ENCODE results near the gene CLP1.
A peak's percentile ranks its signal among the peaks of the same experiment; 100 is the strongest.
"Not testable (repeated sequence)": the region's sequence is repeated elsewhere in the genome, so short reads cannot be mapped to it uniquely, and the experiment has no call there.

CLP1 gene

DNA sequence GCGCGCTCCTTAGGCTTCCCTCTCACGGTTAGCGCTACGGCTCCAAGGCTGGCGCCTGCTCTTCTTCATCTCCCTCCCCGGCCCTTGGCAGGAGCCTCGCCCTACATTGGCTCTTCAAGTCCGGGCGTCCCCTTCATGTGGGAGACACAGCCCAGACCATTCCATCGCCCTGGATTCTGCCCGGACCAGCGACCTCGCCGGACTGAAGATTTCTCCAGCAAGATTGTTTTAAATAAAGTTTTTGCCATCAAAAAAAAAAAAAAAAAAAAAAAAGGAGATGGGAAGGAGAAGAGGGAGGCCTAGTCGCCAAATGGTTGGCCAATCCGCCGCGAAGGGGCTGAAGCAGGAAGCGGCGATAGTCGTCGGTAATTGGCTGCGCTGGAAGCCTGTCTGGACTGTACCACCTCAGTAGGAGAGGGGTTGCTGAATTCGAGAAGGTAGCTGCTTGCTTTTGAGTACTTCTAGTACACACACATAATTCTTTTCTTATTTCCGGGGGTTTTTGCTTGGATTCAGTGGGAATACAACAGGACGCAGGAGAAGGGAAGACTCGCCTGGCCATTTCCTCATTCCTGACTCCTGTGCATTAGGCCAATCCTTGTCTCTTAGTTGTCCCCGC lies 9.7 kb downstream of the CLP1 start:
- peak; percentile 90 for DNase-seq (ENCODE audit: low spot score)

DNA sequence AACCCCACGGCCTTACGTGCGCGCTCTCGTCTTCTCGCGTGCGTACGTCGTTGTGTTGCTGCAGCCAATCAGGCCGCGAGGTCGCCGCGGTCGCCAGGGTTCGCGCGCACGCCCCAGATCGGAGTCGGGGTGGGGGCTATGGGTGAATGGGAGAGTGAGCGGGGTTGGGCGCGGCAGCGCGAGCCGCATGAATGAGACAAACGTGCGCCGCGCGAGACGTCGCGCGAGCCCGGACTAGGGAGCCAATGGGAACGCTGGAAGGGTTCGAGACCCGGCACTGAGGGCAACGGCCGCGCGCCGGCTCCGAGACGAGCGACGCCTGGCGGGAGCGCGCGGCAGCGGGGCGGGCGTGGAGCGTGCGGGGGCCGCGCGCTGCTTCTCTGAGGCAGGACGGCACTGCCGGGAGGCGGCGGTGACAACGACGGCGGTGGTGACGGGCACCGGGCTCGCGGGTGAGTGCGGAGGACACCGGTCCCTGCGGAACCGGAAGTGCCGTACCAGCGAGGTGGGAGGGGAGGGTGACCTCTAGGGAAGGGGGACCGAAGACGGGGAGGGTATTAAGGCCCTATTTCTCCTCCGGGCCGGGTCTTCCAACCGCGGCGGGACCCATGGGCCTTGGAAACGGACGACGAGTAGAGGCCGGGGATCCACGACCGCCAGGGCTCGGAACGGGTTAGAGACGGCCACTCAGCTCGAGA lies 10.3 kb downstream of the CLP1 start, which contains the start of gene ZDHHC5:
TSS of gene ZDHHC5 (plus strand) at position 379 of the 698 bp plus-strand sequence. CDS start 4,977 bp downstream, outside the sequence.
- peak; percentile 97 for DNase-seq (ENCODE audit: low spot score)

GRCh38 chr11:57668434-57668782 lies 10.8 kb downstream of the CLP1 start:
- peak; percentile 74 for DNase-seq (ENCODE audit: low spot score)

DNA sequence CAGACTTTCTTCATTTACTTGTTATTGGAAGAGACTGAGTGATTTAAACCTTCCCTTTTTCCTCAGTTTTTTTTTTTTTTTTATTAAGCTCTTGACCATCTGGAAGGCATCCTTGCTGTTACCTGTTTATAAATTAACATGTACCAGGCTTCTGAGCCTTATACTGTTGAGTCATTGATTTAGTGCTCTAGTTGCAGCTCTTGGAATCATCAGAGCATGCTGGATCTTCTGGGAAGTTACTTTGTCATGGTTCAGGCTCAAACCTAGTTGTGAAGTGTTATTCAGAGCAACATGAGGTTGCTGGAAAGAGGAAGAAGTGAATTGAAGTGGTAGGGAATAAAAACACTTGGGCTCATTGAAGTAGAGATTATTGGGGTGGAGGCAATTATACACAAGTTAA lies 16.7 kb downstream of the CLP1 start:
- DNase-seq (ENCODE audit: low spot score): no peak

DNA sequence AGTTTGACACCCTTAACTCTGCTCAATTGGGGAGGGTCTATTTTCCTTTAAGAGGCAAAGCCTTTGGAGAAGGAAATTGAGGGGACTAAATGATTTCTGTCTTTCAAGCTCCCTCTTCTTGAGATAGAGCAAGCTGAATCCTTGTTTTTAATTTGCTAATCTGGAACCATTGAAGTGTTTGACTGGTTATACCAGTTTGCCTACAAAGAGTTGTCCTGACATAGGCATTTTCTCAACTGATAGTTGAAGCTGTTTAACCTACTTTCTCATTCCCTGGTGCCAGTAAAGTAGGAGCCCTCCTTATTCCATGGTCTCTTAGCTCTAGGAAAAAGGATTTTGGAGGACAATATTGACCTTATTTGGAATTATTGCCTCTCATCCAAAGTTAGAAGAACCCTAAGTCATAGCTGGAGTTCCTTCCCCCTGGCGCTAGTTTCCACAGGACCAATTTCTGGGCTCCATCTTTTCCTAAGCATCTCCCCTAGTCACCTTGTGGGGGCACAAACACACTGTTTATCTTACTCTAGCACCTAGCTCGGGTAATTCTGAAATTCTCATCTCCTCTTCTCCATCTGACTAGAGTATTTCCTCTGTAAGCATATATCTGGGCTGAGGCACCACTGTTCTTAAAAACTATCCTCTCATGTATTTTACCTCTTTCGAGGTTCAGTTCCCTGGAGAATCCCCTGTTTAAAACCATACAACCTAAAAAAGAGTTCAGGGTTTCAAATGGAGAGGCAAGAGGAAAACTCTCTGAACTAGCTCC lies 17.8 kb downstream of the CLP1 start:
- no peak for DNase-seq (ENCODE audit: low spot score)

GRCh38 chr11:57679396-57679795 lies 21.8 kb downstream of the CLP1 start:
- DNase-seq (ENCODE audit: low spot score): no peak

DNA sequence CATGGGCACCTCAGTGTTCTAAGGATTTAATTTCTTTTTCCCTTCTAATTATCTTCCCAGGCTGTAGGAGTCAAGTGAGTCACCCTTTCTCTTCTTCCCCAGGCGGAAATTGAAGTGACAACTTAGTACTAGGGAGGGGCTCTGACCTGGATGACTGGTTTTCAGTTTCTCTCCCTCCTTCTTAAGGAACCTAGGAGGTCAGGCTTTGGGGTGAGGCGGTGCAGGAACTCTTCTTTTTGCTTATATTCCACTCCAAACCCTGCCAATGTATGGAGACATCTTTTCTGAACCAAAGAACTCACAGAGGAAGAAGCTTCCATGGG lies 23.0 kb downstream of the CLP1 start:
- DNase-seq (ENCODE audit: low spot score): no peak

DNA sequence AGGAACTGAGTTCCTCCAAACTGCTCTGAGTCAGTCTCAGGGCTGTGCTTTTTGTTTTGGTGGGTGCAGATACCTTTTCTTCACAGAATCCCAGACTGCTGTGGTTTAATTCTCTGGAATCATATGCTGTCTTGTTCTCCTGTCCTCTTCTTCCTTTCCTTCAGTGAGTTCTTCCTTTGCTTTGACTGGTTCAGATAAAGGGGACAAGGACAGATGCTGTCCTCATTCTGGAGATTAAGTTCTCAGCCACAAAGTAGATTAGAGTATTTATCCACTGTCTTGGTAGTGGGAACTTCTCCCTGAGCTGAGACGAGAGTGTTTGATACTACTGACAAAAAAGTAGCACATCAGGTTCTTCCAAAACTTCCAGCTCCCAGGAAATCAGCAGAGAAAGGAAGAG lies 23.6 kb downstream of the CLP1 start:
- peak; percentile 49 for DNase-seq (ENCODE audit: low spot score)

DNA sequence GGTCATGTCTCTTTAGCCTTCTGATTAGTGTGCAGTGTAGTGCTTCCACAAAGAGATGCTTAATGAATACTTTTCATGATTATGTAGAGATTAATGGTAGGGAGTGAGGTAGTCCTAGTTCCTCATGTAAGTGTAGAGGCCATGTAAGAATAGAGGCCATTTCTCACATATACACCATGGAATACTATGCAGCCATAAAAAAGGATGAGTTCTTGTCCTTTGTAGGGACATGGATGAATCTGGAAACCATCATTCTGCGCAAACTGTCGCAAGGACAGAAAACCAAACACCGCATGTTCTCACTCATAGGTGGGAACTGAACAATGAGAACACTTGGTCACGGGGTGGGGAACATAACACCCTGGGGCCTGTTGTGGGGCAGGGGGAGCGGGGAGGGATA lies 32.9 kb downstream of the CLP1 start:
- not testable (repeated sequence) for DNase-seq (ENCODE audit: low spot score)

GRCh38 chr11:57698843-57699365 lies 41.3 kb downstream of the CLP1 start:
- no peak for DNase-seq (ENCODE audit: low spot score)

DNA sequence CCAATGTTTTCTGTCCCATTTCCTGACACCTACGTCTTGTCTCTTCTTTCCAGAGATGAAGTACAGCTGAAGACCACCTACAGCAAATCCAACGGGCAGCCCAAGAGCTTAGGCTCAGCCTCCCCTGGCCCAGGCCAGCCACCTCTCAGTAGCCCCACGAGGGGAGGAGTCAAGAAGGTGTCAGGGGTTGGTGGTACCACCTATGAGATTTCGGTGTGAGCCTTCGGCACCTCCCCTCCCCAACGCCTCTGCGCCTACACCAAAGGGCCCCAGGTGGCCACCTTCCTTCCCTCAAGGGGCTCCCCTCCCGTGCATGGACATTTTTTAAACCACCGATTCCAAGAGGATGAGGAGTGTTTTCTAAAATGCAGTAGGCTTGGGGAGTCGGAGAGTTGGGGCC lies 42.3 kb downstream of the CLP1 start:
- no peak for DNase-seq (ENCODE audit: low spot score)

GRCh38 chr11:57700425-57700824 lies 42.9 kb downstream of the CLP1 start:
- DNase-seq (ENCODE audit: low spot score): peak; percentile 41

GRCh38 chr11:57703341-57703740 lies 45.8 kb downstream of the CLP1 start:
- no peak for DNase-seq (ENCODE audit: low spot score)

GRCh38 chr11:57704932-57705331 lies 47.4 kb downstream of the CLP1 start:
- no peak for DNase-seq (ENCODE audit: low spot score)

- DNase-seq (ENCODE audit: low spot score): not testable (repeated sequence)
Measured at GRCh38 chr11:57705432-57705831, 47.9 kb downstream of the CLP1 start.

GRCh38 chr11:57709802-57710367 lies 52.3 kb downstream of the CLP1 start:
- no peak for DNase-seq (ENCODE audit: low spot score)
